ENCODE data around the gene ZNF428.
"Not testable (repeated sequence)": the region's sequence is repeated elsewhere in the genome, so short reads cannot be mapped to it uniquely, and the experiment has no call there.

ZNF428 gene

GRCh38 chr19:43592800-43593350, 26.6 kb downstream of the ZNF428 start:
- DNase-seq (ENCODE audit: low spot score): no peak

DNA sequence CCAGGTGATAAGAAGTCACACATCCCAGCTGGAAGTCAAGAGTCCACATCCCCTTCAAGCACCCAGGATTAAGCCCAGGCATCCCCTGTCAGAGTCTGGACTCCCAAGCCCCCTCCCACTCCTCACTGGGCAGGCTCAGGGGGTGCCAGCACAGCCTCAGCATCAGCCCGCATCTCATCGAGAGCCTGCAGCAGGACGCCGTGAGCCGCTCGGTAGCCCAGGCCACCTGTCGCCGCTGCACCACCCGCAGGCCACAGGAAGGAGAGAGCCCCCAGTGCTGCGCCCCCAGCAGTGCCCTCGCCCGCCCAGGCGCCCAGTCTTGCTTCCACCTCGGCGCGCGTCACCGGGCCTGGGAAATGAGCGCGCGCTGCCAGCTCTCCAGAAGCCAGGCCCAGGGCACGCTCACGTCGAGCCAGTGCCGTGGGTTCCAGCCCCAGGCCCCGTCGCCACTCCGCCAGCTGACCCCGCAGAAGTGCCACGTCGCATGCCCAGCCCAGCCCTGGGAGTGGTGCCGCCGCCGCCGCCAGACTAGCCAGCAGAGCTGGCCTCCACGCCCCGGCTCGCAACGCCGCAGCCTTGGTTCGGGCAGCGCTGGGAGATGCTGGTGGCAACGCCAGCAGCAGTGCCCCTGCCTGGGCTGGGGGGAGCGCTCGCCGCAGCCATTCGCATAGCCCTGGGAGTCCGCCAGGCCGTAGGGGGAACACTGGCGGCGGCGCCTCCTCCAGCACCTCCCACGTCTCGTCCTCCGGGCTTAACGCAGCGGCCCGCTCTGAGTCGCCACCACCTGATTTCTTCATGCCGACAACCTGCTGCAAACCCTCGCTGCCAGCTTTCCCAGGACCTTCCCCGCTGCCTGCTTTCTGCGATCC, 27.3 kb downstream of the ZNF428 start:
- DNase-seq (ENCODE audit: low spot score): no peak

DNA sequence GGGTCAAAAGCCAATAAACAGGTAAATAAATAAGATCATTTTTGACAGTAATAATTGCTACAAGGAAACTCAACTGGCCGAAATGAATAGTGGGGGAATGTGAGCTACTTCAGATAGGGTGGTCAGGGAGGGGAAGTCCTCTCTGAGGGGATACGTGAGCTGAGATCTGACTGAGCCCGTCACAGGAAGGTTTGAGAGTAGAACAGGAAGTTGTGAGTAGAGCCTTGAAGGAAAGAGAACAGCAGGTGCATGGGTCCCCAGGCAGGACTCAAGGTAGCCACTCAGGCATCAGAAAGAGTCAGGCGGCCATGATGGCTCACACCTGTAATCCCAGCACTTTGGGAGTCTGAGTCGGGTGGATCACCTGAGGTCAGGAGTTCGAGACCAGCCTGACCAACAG, 29.8 kb downstream of the ZNF428 start:
- no peak for DNase-seq (ENCODE audit: low spot score)

DNA sequence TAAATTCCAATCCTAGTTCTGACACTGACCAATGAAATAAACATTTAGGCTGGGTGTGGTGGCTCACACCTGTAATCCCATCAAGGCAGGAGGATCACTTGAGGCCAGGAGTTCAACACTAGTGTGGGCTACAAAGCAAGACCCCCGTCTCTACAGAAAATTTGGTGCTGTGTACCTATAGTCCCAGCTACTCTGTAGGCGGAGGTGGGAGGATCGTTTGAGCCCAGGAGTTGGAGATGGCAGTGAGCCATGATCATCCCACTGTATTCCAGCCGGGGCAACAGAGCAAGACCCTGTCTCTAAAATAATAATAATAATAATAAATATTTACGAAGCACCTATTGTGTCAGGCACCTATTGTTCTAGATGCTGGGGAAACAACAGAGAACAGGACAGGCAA, 30.2 kb downstream of the ZNF428 start:
- no peak for DNase-seq (ENCODE audit: low spot score)

DNA sequence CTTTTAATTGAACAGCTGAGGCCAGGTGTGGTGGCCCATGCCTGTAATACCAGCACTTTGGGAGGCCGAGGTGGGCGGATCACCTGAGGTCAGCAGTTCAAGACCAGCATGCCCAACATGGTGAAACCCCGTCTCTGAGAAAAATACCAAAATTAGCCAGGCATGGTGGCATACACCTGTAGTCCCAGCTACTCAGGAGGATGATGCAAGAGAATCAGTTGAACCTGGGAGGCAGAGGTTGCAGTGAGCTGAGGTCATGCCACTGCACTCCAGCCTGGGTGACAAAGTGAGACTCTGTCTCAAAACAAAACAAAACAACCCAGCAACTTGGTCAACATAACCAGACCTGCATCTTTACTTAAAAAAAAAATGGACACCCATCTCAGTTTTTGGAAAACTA, 32.4 kb downstream of the ZNF428 start:
- DNase-seq (ENCODE audit: low spot score): not testable (repeated sequence)

GRCh38 chr19:43586346-43586745, 33.1 kb downstream of the ZNF428 start:
- no peak for DNase-seq (ENCODE audit: low spot score)

GRCh38 chr19:43584484-43584883, 34.9 kb downstream of the ZNF428 start:
- DNase-seq (ENCODE audit: low spot score): no peak

DNA sequence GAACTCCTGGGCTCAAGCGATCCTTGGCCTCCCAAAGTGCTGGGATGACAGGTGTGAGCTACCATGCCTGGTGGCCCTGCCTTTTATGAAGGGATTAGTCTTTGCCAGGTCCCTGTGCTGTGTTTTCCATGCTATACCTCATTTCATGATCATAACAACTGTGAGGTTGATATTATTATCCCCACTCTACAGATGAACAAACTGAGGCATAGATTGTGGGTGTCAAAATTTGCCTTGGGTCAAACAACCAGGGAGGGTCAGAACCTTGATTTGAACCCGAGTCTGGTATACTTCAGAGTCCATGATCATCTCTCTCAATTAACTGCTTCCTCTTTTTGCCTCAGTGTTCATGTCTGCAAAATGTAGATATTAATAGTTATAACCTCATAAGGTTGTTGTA, 36.9 kb downstream of the ZNF428 start:
- no peak for DNase-seq (ENCODE audit: low spot score)

GRCh38 chr19:43581467-43581866, 38.0 kb downstream of the ZNF428 start:
- DNase-seq (ENCODE audit: low spot score): no peak

DNA sequence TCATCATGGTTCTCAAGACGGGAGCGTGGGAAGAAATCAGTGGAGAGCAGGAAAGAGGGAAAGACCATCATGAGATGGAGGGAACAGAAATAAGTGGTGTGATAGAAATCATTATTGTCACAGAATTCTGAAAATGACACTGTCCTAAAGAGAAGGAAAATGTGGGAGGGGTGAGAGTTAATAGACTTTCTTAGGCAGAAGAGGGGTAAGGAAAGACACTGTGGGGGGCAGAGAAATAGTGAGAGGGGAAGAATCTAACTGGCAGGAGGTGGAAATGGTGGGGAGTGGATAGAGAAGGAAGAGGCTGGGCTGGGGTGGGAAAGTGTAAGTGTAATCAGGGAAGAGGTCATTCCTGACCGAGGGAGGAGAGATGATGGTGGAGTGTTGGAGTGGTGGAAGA, 40.6 kb downstream of the ZNF428 start:
- no peak for DNase-seq (ENCODE audit: low spot score)

DNA sequence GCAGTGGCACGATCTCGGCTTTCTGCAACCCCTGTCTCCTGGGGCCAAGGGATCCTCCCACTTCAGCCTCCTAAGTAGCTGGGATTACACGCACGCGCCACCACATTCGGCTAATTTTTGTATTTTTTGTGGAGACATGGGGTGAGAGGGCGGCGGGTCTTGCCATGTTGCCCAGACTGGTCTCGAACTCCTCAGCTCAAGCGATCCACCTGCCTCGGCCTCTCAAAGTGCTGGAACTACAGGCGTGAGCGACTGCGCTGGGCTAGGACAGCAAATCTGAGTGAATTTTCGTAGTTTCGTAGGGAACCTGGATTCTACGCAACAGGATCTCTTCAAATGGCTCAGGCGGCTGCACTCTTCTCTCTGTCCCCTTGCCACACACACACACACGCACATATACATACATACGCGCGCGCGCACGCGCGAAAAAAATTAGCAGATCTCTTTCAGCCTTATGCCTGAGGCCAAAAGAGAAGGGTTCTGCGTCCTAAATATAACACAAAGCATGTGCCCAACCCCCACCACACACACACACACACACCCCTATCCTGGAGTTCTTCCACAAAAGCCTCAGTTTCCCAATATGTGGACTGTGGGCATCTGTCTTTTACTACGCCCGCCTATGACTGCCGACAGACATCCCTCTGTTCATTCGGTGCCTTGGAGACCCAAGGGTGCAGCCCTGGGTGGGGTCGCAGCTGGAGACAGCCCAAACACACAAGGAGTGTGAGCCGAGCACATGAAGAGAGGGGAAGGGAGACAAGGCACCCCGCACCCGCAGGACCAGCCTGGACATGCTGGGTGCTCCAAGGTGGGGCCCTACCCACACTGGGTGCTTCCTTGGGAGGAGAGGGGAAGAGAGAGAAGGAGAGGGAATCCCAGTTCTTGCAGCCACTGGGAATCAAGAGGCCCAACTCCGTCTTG, 43.2 kb downstream of the ZNF428 start:
- DNase-seq (ENCODE audit: low spot score): no peak

GRCh38 chr19:43575156-43575950, 44.1 kb downstream of the ZNF428 start, which contains the start of the genes PINLYP and XRCC1:
PINLYP (plus strand) TSS chr19:43575801; CDS start chr19:43577192, 1,391 bp downstream.
XRCC1 (minus strand) TSS chr19:43575527; CDS start chr19:43575458, 69 bp downstream.
- peak; percentile 95 for DNase-seq (ENCODE audit: low spot score)

DNA sequence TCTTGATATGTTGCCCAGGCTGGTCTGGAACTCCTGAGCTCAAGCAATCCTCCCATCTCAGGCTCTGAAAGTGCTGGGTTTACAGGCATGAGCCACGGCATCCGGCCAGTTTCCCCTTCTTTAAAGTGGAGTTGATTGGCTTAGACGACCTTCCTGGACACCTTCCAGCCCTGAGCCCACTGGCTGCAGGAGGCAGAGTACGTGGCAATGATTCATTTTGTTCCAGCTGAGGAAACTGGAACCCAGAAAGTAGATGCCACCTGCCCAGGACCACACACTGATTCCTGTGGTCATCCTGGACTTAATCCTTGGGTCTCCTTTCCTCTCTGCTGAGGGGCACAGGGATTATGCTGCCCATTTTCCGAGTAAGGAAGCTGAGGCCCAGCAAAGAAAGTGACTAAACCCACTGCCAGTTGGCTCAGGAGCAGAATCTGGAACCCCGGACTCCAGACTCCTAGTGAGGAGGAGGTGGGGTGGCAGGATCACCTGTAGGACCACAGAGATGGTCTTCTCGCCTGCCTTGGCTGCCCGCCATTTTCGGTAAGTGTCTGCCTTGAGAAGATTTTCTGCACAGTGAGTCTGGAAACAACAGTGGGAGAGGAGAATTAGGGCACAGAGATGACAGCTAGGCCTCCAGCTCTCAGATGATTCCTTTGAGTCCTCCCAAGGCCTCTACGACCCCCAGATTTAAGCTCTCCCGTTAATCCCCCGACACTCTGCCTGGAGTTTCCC, 44.8 kb downstream of the ZNF428 start:
- no peak for DNase-seq (ENCODE audit: low spot score)

DNA sequence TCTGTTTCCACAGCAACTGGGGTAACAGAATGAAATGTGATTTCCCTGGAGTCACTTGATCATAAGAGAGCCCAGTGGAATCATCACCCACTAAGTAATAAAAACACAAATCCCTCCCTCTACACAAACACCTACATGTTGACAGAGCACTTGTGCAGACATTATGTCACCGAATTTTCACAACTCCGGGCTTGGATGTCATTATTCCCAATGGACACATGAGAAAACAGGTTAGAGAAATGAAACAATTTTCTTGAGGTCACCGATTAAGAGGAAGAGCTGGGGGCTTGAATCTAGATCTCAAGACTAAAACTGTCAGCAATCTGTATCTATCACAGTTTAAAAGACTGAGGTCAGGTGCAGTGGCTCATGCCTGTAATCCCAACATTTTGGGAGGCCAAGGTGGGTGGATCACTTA, 47.2 kb downstream of the ZNF428 start:
- no peak for DNase-seq (ENCODE audit: low spot score)

DNA sequence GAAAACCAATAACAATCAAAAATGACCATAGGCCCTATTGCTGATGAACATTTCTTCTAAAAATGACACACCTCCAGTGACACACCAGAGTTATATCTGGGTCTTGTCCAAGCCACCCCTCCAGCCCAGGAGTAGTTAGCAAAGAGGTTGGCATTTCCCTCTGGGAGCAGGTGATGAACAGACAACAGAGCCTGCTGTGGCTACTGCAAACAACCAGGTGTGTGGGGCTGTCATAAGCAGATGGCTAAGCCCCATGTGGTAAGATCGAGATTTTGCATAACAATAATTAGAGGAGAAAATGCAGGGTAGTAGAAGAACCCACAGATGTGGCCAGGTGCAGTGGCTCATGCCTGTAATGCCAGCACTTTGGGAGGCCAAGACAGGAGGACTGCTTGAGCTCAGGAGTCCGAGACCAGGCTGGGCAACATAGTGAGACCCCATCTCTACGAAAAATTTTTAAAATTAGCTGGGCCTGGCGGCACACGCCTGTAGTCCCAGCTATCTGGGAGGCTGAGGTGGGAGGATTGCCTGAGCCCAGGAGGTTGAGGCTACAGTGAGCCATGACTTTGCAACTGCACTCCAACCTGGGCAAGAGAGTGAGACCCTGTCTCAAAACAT, 49.1 kb downstream of the ZNF428 start:
- no peak for DNase-seq (ENCODE audit: low spot score)

DNA sequence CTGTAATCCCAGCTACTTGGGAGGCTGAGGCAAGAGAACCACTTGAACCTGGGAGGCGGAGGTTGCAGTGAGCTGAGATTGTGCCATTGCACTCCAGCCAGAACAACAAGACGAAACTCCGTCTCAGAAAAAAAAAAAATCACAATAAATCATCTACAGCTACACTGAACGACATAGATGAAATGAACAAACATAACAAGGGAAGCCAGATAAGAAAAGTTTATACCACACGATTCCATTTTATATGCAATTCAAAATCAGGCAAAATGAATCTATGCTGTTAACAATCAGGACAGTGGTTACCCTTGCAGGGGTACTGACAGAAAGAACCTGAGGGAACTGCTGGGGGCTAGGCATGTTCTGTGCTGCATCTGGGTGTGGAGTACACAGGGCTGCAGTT, 49.8 kb downstream of the ZNF428 start:
- no peak for DNase-seq (ENCODE audit: low spot score)

GRCh38 chr19:43564800-43565199, 54.6 kb downstream of the ZNF428 start:
- DNase-seq (ENCODE audit: low spot score): no peak

DNA sequence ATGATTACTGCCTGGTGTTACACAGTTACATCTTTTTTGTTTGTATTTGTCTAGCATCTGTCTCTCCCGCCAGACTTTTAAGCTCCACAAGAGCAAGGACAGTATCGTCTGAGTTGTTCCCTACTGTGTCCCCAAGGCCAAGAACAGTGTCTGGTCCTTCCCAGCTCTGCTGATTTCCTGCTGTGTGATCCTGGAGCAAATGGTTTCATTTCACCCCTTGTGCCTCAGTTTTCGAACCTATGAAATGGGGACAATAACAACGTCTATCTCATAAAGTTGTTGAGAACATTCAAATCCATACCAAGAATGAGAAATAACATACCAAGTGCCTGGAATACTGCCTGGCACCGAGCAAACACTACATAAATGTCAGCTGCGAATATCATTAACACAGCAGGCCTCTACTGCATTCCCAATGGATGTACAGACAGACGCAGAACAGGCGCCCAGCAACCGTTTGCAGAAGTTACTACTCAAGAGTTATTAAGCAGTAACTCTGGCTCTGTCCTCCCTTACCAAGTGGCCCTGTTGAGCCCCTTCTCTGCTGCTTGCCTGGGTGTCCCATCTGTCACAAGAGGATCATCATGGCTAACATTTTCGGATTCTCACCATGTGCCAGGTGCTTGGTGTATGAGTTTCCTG, 55.5 kb downstream of the ZNF428 start:
- DNase-seq (ENCODE audit: low spot score): no peak

DNA sequence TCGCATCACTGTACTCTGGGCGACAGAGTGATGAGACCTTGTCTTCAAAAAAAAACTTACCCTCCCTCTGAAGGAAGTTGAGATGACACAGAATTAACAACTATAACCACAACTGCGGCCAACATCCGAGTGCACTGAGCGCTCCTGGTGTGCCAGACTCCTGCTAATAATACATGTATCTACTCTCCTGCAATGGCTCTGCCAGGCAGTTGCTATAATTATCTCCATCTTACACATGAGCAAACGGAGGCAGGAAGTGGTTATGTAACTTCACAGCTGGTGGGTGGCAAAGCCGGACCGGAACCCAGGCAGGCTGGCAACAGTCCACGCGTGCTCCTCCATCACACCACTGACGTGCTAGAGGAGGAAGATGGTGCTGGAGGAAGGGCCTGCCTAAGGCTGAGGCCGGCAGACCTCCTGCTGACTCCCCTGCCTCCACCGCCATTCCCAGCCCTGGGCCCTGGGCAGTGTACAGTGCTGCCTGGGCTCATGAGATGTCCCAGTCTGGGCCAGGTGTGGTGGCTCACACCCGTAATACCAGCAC, 56.7 kb downstream of the ZNF428 start:
- DNase-seq (ENCODE audit: low spot score): no peak

GRCh38 chr19:43562226-43562697, 57.2 kb downstream of the ZNF428 start:
- no peak for DNase-seq (ENCODE audit: low spot score)
